PC-9 (cell line): ENCODE measurements around the gene RCOR3.

ENCODE experiments used
- EZH2 ChIP-seq: fragments of 200-600 bp; sonication (generic); IDR thresholded peaks from 2 replicates; pipeline ENCODE4 v1.8.0; 2017; ENCODE audit warnings: antibody characterized with exemption, low read depth
- TF ChIP-seq, protein P1 (sequence below): fragments of 200-600 bp; sonication (generic); conservative IDR thresholded peaks from 2 replicates; pipeline ENCODE4 v1.6.1; 2017; ENCODE audit warnings: mixed run types, antibody characterized with exemption, mild to moderate bottlenecking, moderate library complexity

DNA sequence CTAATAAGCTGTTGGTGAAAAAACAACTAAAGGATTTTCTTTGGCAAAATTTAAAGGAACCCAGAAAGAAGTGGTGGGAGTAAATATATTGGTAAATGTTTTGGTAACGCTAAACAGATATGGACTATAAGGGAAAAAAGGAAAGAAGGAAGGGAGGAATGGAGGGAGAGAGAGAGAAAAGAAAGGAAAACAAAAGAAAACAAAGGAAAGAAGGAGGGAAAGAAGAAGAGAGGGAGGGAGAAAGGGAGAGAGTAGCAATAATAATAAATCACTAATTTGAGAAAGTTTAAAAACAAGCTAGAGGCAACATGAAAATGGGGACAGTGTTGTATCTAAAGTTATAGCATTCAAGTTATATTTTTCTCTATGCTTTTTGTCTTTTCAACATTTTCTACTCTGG, 43.6 kb upstream of the RCOR3 start:
- TF ChIP-seq, protein P1, sequence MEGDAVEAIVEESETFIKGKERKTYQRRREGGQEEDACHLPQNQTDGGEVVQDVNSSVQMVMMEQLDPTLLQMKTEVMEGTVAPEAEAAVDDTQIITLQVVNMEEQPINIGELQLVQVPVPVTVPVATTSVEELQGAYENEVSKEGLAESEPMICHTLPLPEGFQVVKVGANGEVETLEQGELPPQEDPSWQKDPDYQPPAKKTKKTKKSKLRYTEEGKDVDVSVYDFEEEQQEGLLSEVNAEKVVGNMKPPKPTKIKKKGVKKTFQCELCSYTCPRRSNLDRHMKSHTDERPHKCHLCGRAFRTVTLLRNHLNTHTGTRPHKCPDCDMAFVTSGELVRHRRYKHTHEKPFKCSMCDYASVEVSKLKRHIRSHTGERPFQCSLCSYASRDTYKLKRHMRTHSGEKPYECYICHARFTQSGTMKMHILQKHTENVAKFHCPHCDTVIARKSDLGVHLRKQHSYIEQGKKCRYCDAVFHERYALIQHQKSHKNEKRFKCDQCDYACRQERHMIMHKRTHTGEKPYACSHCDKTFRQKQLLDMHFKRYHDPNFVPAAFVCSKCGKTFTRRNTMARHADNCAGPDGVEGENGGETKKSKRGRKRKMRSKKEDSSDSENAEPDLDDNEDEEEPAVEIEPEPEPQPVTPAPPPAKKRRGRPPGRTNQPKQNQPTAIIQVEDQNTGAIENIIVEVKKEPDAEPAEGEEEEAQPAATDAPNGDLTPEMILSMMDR = no peak
- no peak for TF ChIP-seq EZH2
